Activated T-cell treated with anti-CD3 and anti-CD28 coated beads, Interleukin-2, amount 50 U/mL, for 1 hour (primary cell): Measurements from ENCODE around the gene CELA3B.
A peak's percentile ranks its signal among the peaks of the same experiment; 100 is the strongest.
"Not testable (repeated sequence)": the region's sequence is repeated elsewhere in the genome, so short reads cannot be mapped to it uniquely, and the experiment has no call there.

Source experiments
- DNase-seq: peaks from one replicate; pipeline ENCODE4 v3.0.0-alpha.2; 2020

The CELA3B gene

DNA sequence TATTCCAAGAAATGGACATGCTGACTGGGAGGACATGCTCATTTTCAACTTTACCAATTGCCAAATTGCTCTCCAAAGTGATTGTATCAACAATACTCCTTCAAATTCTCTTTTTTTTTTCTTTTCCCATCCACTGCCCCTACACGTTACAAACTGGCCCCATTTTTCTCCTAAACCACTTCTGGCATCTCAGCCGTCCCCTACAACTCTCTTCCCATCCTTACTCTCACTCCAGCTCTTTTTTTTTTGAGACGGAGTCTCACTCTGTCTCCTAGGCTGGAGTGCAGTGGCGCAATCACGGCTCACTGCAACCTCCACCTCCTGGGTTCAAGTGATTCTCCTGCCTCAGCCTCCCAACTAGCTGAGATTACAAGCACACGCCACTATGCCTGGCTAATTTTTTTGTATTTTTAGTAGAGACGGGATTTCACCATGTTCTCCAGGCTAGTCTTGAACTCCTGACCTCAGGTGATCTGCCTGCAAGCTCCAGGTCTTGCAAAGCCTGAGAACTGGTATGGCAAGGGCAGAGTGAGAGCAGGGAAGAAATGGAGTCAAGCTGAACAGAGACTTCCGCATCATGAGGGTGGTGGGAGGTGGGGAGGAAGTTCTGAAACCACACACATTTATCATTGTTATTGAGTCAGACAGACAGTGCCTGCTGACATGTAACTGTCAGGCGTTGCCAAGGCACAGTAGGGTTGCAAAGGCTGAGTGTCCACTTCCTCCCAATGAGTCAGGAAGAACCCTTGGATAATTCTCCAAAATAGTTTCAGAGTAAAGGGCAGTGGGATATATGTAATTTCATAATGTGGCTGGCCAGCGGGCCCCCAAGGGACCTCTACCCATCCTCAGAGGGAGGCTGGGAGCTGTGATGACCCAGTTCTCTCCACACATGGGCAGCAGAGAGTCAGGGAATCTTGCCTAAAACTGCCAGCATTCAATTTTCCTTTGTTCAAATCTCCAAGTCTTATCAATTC lies 42.0 kb downstream of the CELA3B start:
- peak; percentile 55 for DNase-seq

DNA sequence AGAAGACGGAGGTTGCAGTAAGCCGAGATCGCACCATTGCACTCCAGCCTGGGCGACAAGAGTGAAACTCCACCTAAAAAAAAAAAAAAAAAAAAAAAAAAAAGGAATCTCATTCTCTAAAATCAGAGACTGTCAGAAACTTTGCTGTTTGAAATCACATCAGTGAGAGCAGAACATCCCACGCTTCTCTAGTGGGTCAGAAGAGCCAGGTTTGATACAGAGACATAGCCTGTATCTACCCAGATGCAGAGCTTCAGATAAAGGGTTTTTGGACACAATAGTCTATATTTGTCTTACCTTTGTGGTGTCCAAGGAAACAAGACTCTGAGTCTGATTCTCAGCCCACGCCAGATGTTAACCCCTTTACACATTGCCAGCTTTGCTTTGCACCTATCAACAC lies 44.2 kb downstream of the CELA3B start:
- no peak for DNase-seq

DNA sequence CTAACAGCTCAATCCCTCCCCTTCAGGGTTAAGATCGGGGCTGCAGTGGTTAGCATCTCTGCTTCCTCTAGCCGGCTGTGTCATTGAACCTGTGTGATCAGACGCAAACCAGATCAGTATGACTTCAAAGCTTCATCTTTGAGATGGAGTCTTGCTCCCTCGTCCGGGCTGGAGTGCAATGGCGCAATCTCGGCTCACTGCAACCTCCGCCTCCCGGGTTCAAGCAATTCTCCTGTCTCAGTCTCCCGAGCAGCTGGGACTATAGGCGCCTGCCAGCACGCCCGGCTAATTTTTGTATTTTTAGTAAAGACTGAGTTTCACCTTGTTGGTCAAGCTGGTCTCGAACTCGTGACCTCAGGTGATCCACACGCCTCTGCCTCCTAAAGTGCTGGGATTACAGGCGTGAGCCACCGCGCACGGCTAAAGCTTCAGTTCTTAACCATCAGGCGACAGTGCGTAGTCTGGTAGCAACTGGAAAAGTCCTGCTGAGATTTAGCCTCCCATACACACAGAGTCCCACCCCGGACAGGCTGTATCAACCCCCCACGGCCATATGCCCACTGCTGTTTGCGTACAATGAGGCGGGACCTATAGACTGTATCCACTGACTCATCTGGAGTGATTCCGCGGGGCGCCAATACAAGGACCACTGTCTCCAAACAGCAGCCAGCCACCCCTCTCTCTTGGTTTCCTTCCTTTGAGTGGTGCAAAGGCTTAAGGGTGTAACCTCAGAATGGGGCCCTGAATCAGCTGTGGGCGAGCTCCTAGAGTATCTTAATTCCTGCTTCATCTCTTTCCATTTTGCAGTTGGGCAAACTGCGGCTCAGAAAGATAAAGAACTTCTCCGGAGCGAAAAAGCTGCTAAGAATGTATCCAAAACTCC lies 47.9 kb downstream of the CELA3B start:
- DNase-seq = peak; percentile 73

DNA sequence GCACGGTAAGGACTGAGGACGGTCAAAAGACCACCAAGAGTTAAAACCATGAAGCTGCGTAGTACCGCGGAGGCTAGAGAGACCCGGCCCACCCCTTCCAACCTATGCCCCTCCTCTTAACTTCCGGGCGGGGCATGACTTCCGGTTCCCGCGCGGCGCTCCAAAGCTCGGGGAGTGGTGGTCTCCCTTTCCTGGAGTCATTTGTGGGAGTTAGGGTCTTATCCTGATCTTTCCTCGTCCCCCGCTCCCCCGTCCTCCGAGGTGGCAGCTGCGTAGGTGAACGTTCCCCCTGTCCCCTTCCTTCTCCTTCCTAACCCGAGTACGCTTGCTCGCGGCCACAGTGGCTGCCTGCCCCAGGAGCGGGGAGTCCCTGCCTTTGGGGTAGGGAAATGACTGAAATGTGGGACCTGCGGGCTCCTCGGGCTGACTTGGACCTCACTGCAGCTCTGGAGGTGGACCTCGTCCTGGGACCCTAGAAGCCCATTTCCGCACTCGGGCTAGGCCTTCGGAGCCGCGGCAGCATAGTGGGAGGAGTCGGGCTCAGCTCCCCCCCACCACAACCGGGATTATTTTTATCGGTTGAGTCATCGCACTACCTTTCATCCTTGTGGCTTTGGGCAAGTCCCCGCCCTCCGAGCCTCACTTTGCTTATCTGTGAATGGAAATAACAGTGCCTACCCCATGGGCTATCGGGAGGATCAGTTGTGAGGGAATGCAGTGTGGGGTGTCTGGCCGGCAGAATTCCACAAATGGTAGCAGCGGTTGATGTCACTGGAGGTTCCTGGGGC lies 48.7 kb downstream of the CELA3B start:
- DNase-seq = peak; percentile 88

DNA sequence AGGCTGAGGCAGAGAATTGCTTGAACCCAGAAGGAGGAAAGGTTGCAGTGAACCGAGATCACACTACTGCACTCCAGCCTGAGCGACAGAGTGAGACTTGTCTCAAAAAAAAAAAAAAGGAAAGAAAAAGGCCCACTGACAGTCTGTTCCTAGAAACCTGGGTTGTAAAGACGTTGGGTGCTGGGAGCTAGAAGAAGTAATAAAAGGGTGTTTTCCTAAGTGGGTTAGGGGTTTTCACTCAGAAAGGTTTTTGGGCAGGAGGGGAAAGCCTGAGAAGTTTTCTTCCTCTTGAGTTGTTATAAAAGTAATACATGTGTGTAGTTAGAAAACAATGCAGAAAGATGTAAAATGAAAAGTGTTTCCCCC lies 50.1 kb downstream of the CELA3B start:
- no peak for DNase-seq

DNA sequence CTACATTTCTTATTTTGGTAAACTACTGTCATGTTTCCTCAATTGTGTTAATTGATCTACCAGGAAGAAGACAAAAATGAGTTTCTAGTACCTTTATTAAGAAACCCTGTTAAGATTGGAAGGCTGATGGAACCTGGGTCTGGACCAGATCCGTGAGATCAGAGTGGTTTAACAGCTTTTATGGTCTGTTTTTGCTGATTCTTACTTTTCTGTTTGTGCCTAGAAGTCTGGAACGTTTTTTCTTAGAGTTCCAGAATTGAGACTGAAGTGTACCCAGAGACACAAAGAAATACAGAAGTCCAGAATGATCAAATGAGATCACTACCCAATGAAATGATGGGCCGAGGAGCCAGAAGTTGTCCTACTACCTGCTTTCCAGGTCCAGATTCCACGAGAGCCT lies 53.2 kb downstream of the CELA3B start:
- DNase-seq = no peak

DNA sequence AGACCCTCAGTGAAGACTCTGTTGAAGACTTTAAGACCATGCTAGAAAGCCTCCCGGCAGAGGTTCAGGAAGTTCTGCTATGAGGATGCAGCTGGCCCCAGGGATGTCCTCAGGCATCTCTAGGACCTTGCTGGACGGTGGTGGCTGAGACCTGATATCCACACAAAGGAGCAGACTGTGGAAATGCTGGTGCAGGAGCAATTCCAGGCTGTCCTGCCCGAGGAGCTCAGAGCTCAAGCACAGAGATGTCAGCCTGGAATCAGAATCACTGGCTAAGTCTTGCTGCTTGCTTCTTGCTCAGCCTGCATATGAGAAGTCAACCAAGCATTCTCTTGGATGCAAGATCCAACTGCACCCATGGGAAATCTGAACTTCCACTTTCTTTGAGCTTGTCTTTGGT lies 53.7 kb downstream of the CELA3B start:
- DNase-seq = no peak

DNA sequence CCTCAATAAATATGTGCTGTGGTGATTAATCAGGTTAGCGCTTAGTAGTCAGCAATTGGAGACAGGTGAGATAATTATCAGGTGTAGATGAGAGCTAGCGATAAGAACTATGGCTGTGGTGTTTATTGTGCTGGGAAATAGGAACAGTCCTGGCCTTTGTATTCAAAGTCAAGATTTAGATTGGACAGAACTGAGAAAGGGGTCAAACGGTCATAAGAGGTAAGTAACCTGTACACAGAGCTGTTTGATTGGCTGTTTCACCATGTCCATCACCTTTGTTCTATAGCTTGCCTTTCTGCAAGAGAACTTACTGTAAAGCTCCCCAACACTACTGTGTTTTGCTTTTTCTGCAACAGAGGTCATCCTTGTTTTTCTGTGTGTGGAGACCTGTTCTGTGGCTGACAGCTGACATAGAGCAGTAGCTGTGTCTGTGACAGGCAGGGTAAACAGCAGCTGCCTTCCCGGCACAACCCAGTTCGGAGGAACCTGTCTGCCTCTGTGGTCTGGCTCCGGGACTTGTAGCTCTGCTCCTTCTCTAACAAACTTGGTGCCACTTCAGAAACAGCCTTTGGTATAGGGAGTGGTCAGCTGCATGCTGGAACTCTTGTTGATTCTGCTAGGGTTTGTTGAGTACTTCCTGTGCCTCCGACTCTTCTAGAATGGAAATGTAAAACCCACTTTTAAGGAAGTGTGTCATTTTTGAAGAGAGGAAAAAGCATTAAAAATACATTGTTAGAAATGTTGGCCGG lies 54.6 kb downstream of the CELA3B start:
- DNase-seq = peak; percentile 47

DNA sequence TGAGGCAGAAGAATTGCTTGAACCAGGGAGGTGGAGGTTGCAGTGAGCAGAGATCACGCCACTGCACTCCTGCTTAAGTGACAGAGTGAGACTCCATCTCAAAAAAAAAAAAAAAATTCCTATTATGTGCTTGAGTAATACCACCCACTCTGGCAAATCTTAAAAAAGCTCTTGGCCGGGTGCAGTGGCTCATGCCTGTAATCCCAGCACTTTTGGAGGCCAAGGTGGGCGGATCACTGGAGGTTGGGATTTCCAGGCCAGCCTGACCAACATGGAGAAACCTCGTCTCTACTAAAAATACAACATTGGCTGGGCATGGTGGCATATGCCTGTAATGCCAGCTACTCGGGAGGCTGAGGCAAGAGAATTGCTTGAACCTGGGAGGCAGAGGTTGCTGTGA lies 58.0 kb downstream of the CELA3B start:
- not testable (repeated sequence) for DNase-seq

DNA sequence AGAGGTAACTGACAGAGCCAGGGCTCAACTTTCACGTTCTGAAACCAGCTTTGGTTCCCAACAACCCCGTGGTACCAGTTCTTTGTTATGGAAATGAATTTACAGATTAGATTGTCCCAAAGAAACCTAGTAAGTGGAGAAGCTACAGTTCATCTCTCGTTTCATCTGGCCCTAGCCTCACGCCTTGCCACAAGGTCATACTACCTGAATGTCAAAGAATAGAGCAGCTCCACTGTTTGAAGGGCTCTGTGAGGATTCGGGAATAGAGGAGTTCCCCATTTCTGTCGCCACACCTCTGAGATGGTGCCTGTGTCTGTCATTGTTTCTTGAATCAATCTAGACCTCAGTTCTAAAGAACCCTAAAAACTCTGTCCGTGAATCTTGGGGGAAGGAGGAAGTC lies 60.7 kb downstream of the CELA3B start:
- DNase-seq = no peak

DNA sequence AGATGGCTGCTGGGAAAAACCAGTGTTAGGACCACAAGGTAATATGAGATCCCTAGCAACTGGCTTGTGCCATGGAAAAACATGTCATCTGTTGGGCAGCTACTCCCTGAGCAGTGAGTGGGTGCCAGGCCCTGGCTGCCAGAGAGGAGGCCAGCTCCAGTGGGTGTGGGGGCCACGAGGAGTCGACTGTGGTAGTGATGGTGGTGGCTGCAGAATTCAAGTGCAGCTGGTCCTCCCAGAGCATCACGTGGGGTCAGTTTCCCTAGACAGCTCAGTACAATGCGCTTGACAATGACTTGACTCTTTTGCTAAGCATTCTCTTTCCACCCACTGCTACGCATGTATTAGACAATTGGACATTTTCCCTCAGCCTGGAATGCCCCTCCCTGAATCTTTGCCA lies 61.2 kb downstream of the CELA3B start:
- DNase-seq = no peak
